Endothelial cell of umbilical vein (primary cell): ENCODE data around the gene ZIC2. TPM values are rescaled to one million over a fixed set of nuclear protein-coding genes. Genes with fewer than 3 reads are reported as not detected.

Experiments used
- BruUV-seq: library from RNA; stranded (reverse); fragments of 400-500 nt; replicated peaks from 2 replicates; lab custom pipeline; 2021; lab: Mats Ljungman, UMichigan
- CTCF ChIA-PET: fragments of 300-600, 350-600 bp; sonication (Branson Sonifier 250); formaldehyde crosslinking; loops from one replicate; lab custom pipeline; 2021; ENCODE audit warnings: antibody characterized with exemption, inconsistent platforms; lab: Charles Lee
- POLR2A ChIA-PET: fragments of 300-600, 350-600 bp; sonication (Branson Sonifier 250); formaldehyde crosslinking; loops from one replicate; lab custom pipeline; 2021; ENCODE audit warnings: antibody characterized with exemption, inconsistent platforms; lab: Charles Lee
- DNase-seq: peaks from one replicate; pipeline ENCODE4 v3.0.0-alpha.2; 2011; ENCODE audit warnings: low read depth, low spot score
- FAIRE-seq: peaks from 2 replicates; lab custom pipeline; 2011; peaks lifted over from hg19 to GRCh38; lab: Jason Lieb, UNC
- H2AFZ ChIP-seq: 2 replicates; pipeline ENCODE4 v1.6.0; 2012; ENCODE audit warnings: low read depth, low read length, control low read depth, inconsistent platforms
- H3K27ac ChIP-seq: 2 replicates; pipeline ENCODE4 v1.5.1; 2011; ENCODE audit warnings: low read depth, mild to moderate bottlenecking, control low read depth, low read length, moderate library complexity; ENCODE audit not compliant: insufficient read depth
- H3K27me3 ChIP-seq, 2 experiments: 2 replicates each; pipeline versions ENCODE4 v1.6.0 to v1.6.1; 2011; ENCODE audit warnings: low read length in 2 of 2, mixed read lengths in 1 of 2; ENCODE audit not compliant: control insufficient read depth in 2 of 2, insufficient read depth in 2 of 2
- H3K36me3 ChIP-seq, 2 experiments: 2 replicates in 1 of 2; 3 replicates in 1 of 2; pipeline ENCODE4 v1.5.1; 2011; ENCODE audit warnings: low read length in 2 of 2, mild to moderate bottlenecking in 1 of 2, moderate library complexity in 1 of 2; ENCODE audit not compliant: control insufficient read depth in 2 of 2, insufficient read depth in 2 of 2; ENCODE audit errors: extremely low read depth in 1 of 2
- H3K4me1 ChIP-seq: 3 replicates; pipeline ENCODE4 v1.5.1; 2011; ENCODE audit warnings: mild to moderate bottlenecking, low read length; ENCODE audit not compliant: control insufficient read depth, insufficient read depth; ENCODE audit errors: extremely low read depth
- H3K4me2 ChIP-seq: 2 replicates; pipeline ENCODE4 v1.6.1; 2011; ENCODE audit warnings: low read length, control low read depth, mixed read lengths; ENCODE audit not compliant: insufficient read depth
- H3K4me3 ChIP-seq, 3 experiments: fragments of 200-600 bp in 1 of 3; sonication (generic), shearing (Covaris generic) in 1 of 3; replicated peaks in 1 of 3; 2 replicates each; pipeline ENCODE4 v1.5.1; 2011 to 2016; ENCODE audit warnings: control low read depth in 3 of 3, low read length in 3 of 3, mild to moderate bottlenecking in 2 of 3, inconsistent platforms in 1 of 3, low read depth in 1 of 3, moderate library complexity in 1 of 3; ENCODE audit not compliant: insufficient read depth in 1 of 3
- H3K79me2 ChIP-seq: 2 replicates; pipeline ENCODE4 v1.6.0; 2012; ENCODE audit warnings: low read length, inconsistent platforms; ENCODE audit not compliant: control insufficient read depth, insufficient read depth
- H3K9ac ChIP-seq: replicated peaks from 2 replicates; pipeline ENCODE3; 2011; ENCODE audit warnings: low read length, control low read depth; ENCODE audit not compliant: insufficient read depth; ENCODE audit errors: extremely low read depth
- H3K9me1 ChIP-seq: replicated peaks from 3 replicates; pipeline ENCODE4 v1.6.0; 2011; ENCODE audit warnings: mild to moderate bottlenecking, low read length; ENCODE audit not compliant: control insufficient read depth, insufficient read depth; ENCODE audit errors: extremely low read depth
- H3K9me3 ChIP-seq: replicated peaks from 2 replicates; pipeline ENCODE4 v1.5.1; 2012; ENCODE audit warnings: low read length, inconsistent platforms; ENCODE audit not compliant: control insufficient read depth, insufficient read depth
- H4K20me1 ChIP-seq: replicated peaks from 2 replicates; pipeline ENCODE3; 2011; ENCODE audit warnings: mild to moderate bottlenecking, low read length; ENCODE audit not compliant: control insufficient read depth, insufficient read depth; ENCODE audit errors: extremely low read depth
- CTCF ChIP-seq, 2 donors: IDR thresholded peaks; 1 replicate in 1 of 2; 2 replicates in 1 of 2; pipeline ENCODE4 v1.5.1; 2011; ENCODE audit warnings: low read length in 2 of 2, mild to moderate bottlenecking in 2 of 2, moderate library complexity in 2 of 2, control low read depth in 1 of 2, inconsistent platforms in 1 of 2, low read depth in 1 of 2; ENCODE audit not compliant: insufficient read depth in 1 of 2; ENCODE audit errors: extremely low read depth in 1 of 2
- EZH2 ChIP-seq: IDR thresholded peaks from 2 replicates; pipeline ENCODE4 v1.6.1; 2012; ENCODE audit warnings: borderline replicate concordance, low read depth, mild to moderate bottlenecking, moderate library complexity, low read length, inconsistent platforms; ENCODE audit not compliant: severe bottlenecking
- FOS ChIP-seq: IDR thresholded peaks from 2 replicates; pipeline ENCODE4 v1.6.1; 2011; ENCODE audit warnings: mild to moderate bottlenecking, low read length, moderate library complexity, borderline replicate concordance; ENCODE audit not compliant: insufficient read depth
- GATA2 ChIP-seq: IDR thresholded peaks from 2 replicates; pipeline ENCODE4 v1.7.0; 2011; ENCODE audit warnings: low read depth, mild to moderate bottlenecking, moderate library complexity, mixed read lengths, low read length; ENCODE audit not compliant: insufficient read length, insufficient read depth
- JUN ChIP-seq: IDR thresholded peaks from 2 replicates; pipeline ENCODE4 v1.6.1; 2011; ENCODE audit warnings: borderline replicate concordance, low read depth; ENCODE audit not compliant: insufficient read length, insufficient read depth
- MAX ChIP-seq: IDR thresholded peaks from 2 replicates; pipeline ENCODE4 v1.6.1; 2011; ENCODE audit not compliant: insufficient read depth, insufficient read length
- MYC ChIP-seq: IDR thresholded peaks from one replicate; pipeline ENCODE4 v1.6.1; 2011; ENCODE audit warnings: mild to moderate bottlenecking, low read depth, low read length
- POLR2A ChIP-seq: IDR thresholded peaks from 2 replicates; pipeline ENCODE4 v1.6.1; 2012; ENCODE audit warnings: low read depth, mild to moderate bottlenecking, control low read depth, low read length
- POLR2AphosphoS5 ChIP-seq: IDR thresholded peaks from 2 replicates; pipeline ENCODE4 v1.6.1; 2012; ENCODE audit warnings: low read depth, mild to moderate bottlenecking, control low read depth, low read length, moderate library complexity; ENCODE audit not compliant: insufficient read depth
- dilution Hi-C: fragments of 300-500 bp; cut with MboI; formaldehyde crosslinking; loops from one replicate; pipeline ENCODE4 v1.15.0; 2019; ENCODE audit warnings: low sequenced_read_pairs; ENCODE audit not compliant: extremely low pct_ligation_motif_present
- intact Hi-C: fragments of 100-400 bp; cut with micrococcal nuclease; formaldehyde crosslinking; loops from one replicate; pipeline ENCODE4 v1.10.0; 2022
- polyA plus RNA-seq, 4 experiments: library from polyadenylated mRNA; depleted of rRNA in 3 of 4; stranded (reverse) in 3 of 4; unstranded in 1 of 4; fragments of >200 nt; gene quantifications; 2 replicates each; pipeline versions ENCODE4 v1.2.1 to v1.2.3, GENCODE V29; 2011 to 2012; ENCODE audit warnings: missing spikeins in 1 of 4
- total RNA-seq: library from RNA; stranded (reverse); gene quantifications from 2 replicates; pipeline ENCODE4 v1.2.3, GENCODE V29; 2021

ZIC2 gene
- total and polyA plus RNA-seq, 2 donors (not counting 3 experiments of a cell fraction or from before 2014, with no cell fraction given): 0.03 TPM; not detected in 1

DNA sequence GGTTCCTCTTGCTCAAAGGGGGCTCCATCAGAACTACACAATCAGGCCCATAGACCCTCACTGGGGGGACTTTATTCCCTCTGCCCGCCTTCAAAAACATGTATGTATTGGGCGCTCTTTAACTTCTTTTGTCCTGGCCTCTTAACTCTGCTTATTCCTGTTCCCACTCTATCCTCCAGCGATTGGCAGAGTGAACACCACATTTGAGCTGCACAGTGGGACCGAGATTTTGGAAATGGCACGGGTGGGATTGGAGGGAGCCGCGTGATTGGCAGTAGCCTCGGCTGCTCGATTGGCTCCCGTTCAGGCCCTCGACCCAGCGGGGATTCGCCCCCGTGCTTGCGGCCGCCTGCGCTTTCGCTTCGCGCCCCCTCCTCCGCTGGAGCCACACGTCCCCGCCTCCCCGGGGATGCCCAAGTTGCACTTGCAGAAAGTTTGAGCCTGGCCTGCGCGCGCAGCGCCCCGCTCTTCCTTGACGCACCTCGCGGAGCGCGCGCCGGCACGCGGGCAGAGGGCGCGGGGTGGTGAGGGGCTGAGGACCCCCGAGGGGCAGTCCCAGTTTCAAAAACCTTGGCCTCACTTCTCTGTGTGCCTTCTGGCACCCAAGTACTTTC lies 9.9 kb upstream of the ZIC2 start, which contains the start of gene ZIC5:
ZIC5 (minus strand) TSS at position 192 of the 614 bp plus-strand sequence; CDS start at position 28, 164 bp downstream.
- Histone ChIP-seq H3K9me1 (no peaks in the 10 kb centered on the region), H3K27me3 (peaks cover 82 to 96% of the 10 kb centered on the region in 2 experiments), H3K4me1 (no peaks in the 10 kb centered on the region), H3K4me3 (no peak within 1 kb of the TSS), H3K9me3 (no peaks in the 10 kb centered on the region), H3K36me3 (no peaks in the 10 kb centered on the region), H4K20me1 (peaks cover 3% of the 10 kb centered on the region), H3K9ac (no peak within 1 kb of the TSS), H2AFZ (no peak within 1 kb of the TSS), H3K4me2 (no peak within 1 kb of the TSS), H3K27ac (no peak within 1 kb of the TSS), H3K79me2 (no peaks in the 10 kb centered on the region)
- ChIA-PET POLR2A (no interaction called here), CTCF (no interaction called here)
- FAIRE-seq: no peak
- TF ChIP-seq EZH2 (peak; percentile 87), JUN (no peak)
- dilution Hi-C loops: no loop called here
- intact Hi-C loops: loop anchor here (10.0 kb wide), 1 partner anchor 703 kb away; the partner anchor contains the start of gene TMTC4
- BruUV-seq: no TSS peak
- no peak for DNase-seq

GRCh38 chr13:99972190-99972731 lies 9.3 kb upstream of the ZIC2 start:
- Histone ChIP-seq H4K20me1 (peaks cover 3% of the 10 kb centered on the region), H3K4me2 (no peak overlapping the region), H2AFZ (no peak overlapping the region), H3K36me3 (no peaks in the 10 kb centered on the region), H3K9me1 (no peaks in the 10 kb centered on the region), H3K27ac (no peak overlapping the region), H3K4me1 (no peaks in the 10 kb centered on the region), H3K27me3 (peaks cover 85 to 96% of the 10 kb centered on the region in 2 experiments), H3K4me3 (no peak overlapping the region), H3K79me2 (no peaks in the 10 kb centered on the region), H3K9ac (no peak overlapping the region), H3K9me3 (no peaks in the 10 kb centered on the region)
- ChIA-PET POLR2A (no interaction called here), CTCF (no interaction called here)
- FAIRE-seq: no peak
- intact Hi-C loops: loop anchor here (10.0 kb wide), 1 partner anchor 703 kb away; the partner anchor contains the start of gene TMTC4
- no peak for DNase-seq
- no TSS peak for BruUV-seq
- TF ChIP-seq MAX (no peak), POLR2A (no peak), EZH2 (no peak), CTCF (IDR thresholded peaks at IDR 0.05; ENCODE audit: extremely low read depth in 1 of 2, insufficient read depth in 1 of 2, low read depth in 1 of 2, low read length in 2 of 2) (no peak), MYC (no peak), GATA2 (no peak), FOS (no peak), JUN (no peak), POLR2AphosphoS5 (no peak)
- dilution Hi-C loops: no loop called here
